Stimulated activated CD8-positive, alpha-beta memory T cell treated with anti-CD3 and anti-CD28 coated beads, Interleukin-7, amount 100 ng/mL, for 4 hours (primary cell): ENCODE measurements around the gene MALRD1.

Experiments used
- DNase-seq, 2 donors: peaks; one replicate each; pipeline ENCODE4 v3.0.0-alpha.2; 2020; ENCODE audit warnings: low read depth in 2 of 2

MALRD1 gene

DNA sequence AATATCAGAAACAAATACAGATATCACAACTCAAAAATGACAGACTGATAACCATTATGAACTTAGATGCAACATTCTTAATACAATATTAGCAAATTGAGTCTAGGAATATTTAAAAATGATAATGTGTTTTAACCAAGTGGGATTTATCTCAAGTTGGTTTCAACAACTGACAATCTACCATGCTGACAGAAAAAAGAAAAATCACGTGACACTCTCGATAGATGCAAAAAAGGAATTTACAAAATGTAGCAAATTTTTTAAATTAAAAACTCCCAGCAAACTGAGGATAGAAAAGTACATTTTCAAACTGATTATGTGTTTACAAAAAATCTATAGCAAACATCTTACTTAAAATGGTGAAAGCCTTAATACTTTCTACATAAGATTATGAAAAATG lies 177.4 kb downstream of the MALRD1 start:
- DNase-seq, result no peak

DNA sequence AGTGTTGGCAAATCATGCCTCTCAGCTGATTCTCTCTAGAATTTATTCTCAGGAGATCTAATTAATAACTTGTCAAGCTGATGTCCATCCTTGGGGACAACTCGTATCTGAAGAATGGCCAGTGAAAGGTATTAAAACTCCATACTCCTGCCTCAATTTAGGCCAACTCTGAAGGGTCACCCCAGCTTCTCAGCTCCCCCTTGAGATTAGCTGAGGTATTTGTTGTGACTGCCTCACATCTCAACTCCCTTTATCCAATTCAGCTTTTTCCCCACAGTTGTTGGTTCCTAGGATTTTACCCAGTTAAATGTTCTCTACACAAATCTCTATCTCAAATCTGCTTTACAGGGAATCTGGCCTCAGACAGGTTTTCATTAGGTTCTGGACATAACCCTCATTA lies 182.4 kb downstream of the MALRD1 start:
- no peak for DNase-seq

DNA sequence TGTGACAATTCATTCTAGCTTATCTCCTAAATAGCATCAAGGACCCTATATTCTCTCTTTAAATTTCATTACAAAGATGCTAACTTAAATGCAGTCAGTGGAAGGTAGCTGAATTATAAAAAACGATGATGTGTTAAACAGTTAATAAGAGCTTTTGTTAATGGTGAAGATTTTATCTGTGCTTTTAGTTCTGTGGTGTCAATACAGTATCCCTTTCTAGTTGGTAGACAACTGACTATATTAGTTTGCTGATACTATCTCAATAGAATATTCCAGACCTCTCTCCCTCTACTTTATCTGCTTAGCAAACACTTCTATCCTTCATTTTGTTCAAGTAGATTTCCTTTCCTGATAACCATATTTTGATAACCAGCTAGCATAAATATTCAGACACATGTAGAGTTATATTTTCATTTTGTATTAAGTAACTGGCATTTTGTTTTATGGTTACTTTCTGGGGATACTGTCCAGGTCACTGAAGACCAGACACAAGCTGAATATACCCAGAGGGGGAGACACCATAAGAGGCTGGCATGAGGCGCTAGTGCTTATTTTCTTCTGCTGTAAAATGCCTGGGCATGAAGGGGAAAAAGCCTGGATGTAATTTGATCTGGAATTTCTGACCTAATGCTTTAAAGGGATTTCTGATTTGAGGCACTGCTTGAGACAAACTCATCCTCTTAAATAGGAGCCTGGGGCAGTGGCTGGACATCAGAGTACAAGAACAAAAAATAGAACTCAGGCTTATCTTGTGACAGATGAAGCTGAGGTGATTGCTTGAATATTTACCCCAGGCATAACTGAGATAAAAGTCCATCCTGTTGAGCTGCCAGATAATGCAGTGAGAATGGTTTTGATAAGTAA lies 197.5 kb downstream of the MALRD1 start:
- no peak for DNase-seq

DNA sequence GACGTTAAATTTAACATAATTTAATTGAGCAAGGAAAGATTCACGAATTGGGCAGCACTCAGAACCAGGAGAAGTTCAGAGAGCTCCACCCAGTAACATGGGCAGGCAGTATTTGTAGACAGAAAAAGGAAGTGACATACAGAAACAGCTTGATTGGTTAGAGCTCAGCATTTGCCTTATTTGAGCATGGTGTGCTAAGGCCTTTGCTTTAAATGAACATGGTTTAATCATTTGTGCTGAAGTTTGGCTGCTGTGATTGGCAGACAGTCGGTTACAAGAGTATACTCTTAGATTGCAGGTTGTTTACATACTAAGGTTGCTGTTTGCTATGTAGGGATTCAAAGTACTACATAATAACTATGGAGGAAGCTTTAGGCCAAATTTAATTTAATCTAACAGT lies 199.2 kb downstream of the MALRD1 start:
- no peak for DNase-seq

DNA sequence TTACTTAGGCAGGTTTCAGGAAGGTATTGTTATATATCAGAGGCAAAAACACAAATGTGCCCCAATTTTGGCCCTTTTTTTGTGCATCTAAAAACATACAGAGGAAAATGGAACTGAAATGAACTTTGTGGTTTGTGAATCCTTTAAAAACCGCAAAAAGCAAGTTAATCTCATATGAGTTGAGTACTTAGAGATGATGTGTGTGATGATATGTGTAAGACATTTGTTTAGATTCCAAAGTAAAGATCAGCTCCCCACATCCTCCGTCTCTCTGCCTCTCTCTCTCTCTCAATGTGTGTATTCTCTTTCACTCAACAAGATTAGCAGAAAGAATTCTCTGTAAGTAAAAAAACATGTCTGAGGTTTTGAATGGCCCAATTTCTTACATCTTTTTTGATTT lies 201.9 kb downstream of the MALRD1 start:
- DNase-seq, result no peak

DNA sequence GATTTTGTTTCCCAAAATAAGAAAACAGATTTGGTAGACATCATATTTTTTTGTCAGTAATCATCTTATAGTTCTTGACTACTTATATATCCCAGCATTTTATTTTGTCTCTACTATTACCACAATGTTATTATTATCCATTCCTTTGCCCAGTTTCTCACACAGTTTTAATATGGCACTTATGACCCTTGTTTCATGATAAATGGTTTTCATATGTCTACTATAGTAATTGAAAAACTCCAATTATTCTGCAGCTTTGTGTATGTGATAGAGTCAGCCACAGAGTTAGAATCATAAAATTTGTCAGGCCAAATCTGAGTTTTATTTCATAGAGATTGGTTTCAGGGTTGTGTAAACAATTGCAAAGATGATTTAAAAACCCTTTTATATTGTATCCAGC lies 203.9 kb downstream of the MALRD1 start:
- DNase-seq, result no peak

DNA sequence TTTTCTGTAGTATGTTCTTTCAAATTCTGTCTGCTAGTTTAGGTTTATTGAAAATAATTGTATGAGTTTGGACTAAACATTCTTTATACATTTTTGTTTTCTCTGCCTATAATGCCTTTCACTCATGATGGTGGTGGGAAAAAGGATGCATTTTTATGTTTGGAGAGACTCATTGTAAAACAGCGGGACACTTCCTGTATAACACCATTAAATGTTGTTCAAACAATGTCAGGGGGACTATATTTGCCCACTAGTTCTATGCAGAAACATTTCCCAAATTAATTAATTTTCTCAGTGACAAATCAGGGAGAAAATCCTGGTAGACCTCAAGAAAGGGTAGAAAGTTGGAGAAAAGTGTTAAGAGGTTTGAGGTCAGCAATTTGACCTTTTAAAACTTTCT lies 207.7 kb downstream of the MALRD1 start:
- no peak for DNase-seq

DNA sequence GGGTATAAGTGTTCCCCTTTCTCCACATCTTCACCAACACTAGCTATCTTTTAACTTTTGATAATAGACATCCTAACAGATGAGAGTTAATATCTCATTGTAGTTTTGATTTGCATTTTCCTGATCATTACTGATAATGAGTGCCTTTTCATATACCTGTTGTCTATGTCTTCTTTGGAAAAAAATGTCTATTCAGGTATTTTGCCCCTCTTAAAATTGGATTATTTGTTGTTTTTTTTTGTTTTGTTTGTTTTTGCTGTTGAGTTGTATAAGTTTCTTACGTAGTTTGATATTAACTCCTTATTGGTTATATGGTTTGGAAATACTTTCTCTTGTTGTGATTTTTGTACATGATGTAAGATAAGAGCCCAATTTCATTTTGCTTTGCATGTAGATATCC lies 214.7 kb downstream of the MALRD1 start:
- no peak for DNase-seq

DNA sequence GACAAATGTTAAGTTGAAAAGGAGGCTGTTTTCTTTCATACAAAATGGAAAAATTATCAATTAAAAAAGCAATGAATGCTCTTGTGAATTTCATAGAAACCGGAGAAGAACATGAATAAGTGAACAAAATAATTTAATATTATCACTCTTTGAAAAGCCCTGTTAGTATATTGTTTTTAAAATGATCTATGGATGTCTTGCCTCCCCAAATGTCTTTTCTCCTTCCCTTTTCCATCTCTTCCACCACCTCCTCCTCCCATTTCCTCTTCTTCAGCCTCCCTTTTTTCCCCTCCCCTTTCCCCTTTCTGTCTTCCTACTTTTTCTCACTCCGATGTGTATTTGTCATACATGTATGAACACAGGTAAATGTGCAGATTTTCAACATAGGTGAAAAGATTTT lies 234.7 kb downstream of the MALRD1 start:
- DNase-seq, result no peak

DNA sequence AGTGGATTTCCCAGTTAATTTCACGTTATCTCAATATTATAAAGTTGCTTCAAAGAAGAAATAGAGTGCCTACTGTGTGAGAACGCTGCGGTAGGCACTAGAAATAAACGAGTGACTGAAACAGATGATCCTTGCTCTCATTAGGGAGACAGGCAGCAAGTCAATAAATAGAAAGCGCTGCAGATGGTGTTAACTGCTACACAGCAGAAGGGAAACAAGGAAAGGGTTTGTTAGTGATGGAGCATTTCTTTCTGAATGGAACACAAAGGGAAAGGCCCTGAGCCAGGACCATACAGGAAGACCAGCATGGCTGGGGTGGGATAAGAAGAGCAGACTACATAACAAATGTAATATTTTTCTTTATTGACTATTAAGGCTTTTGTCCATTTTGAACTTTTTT lies 235.2 kb downstream of the MALRD1 start:
- DNase-seq, result no peak

DNA sequence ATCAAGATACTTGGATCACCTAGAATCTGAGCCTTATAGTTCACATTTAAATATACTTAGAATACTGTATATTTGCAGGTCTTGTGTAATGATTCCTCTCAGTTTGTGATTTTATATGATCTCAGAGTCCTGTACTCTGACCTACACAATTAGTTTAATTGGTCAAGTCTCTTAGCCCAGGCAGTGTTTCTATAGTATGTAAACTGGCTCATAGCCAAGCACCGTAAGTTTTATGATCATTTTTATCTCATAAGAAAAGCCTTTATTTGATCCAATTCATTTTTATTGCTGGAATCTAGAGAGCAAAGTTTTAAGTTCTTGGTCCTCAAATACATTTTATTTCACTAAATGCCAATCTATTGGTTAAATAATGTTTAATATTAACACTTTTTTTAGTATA lies 242.2 kb downstream of the MALRD1 start:
- DNase-seq, result no peak

DNA sequence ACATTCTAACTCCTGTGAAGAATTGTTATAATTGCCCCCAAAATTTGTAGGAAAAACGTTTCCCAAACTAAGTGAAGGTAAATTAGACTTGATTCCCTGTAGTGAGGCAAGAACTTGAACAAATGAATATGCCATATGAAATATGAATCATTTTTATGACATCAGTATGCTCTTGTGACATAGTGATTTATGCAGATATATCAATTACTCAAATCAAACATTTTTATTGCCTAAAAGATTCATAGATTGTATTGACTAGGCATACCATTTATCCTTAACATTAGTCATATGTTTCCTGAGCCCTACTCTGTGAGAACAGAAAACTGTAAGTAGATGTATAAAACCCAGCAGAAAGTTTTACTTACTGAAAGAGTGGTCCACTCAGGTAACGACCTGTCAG lies 245.6 kb downstream of the MALRD1 start:
- no peak for DNase-seq

DNA sequence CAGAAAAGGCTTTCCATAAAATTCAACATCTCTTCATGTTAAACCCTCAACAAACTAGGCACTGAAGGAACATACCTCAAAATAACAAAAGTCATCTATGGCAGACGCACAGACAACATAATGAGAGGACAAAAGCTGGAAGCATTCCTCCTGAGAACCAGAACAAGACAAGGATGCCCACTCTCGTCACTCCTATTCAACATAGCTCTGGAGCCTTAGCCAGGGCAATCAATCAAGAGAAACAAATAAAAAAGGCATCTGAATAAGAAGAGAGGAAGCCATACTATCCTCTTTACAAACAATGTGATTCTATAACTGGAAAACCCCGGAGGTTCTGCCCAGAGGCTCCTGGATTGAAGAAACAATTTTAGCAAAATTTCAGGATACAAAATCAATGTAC lies 251.0 kb downstream of the MALRD1 start:
- DNase-seq, result no peak

DNA sequence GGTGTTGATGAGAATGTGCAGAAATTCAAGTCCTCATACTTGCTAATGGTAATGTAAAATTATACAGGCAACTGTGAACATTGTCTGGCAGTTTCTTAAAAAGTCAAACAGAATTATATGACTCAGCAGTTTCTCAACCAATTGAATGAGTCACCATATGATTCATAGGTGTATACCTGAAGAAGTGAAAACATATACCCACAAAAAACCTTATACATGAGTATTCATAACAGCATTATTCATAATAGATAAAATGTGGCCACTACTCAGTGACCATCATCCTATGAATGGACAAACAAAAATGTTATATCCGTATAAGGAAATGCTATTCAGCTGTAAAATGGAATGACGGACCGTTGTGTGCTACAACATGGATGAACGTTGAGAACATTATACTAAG lies 253.5 kb downstream of the MALRD1 start:
- DNase-seq, result no peak

DNA sequence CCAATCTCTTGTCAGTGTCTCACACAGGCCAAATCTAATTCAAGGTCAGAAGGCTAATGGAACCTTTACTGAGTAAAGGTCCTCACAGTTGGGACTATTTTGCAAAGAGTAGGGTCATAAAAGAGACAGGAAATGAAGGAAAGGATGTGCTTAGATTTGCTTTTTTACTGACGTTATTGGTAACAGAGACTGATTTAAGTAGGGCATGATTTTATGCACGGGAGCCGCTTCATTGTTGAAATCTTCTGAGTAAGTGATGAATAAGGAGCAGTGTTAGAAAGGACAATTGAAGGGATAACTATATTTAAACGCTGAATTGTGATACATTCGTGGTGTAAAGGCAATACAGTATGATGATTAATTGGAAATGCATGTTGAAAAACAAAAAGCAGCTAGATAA lies 261.5 kb downstream of the MALRD1 start:
- DNase-seq, result no peak

DNA sequence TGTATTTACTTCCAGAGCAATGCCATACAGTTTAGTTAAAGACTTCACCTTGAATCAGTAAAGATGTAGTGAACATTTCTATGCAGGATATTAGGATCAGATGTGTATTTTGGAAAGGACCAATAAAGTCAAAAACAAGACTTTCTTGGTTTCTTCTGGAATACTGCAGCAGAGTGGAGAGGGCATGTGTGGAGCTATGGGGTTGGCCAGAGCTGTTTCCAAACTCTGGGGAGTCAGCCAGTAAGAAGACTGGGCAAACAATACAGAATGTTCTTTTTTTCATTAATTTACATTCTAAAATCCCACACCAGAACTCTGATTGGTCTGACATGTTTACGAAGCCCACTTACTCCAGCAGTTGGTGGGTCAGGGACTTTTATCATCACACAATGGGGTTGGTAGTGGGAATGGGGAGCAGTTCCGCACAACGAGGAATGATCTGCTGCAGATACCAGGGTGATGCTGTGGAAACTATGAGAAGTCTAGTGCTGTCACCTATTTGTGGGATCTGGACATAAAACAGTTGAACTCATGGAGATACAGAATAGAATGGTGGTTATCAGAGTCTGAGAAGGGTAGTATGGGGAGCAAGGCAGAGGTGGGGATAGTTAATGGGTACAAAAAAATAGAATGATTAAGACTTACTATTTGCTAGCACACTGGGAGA lies 267.7 kb downstream of the MALRD1 start:
- DNase-seq, result no peak

DNA sequence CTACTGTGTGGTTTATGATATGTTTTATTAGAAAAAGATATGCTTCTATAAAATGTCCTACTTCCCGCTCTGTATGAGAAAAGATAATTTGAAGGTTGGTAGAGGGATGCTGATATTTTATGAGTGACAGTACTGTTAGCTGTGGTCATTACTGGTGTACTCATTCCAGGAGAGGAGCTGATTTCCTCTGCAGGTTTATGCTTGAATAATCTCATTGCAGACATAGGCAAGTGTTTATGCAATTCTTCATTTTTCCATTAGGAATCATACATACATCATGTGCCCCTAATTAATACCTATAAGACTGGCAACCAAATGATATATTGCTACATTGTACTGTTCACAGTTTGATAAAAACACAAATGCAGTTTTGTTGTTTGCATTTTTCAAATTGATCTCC lies 269.4 kb downstream of the MALRD1 start:
- DNase-seq, result no peak

DNA sequence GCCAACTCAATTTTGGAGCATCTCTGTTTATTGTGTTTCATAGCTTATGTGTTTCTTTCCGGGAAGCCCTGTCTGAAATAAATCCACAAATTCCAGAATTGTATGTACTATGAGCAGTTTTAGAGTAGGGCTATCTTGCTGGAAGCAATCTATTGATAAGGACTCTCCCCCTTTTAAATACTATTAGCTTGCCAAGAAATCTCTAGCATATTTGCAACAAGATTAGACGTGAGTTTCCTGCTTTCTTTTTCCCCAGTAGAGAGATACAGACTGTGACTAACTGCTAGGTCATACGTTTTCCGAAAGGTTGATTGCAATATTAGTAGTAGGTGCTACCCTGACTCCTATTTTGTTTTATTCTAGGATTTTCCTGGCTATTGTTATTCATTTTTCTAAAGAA lies 277.0 kb downstream of the MALRD1 start:
- no peak for DNase-seq

DNA sequence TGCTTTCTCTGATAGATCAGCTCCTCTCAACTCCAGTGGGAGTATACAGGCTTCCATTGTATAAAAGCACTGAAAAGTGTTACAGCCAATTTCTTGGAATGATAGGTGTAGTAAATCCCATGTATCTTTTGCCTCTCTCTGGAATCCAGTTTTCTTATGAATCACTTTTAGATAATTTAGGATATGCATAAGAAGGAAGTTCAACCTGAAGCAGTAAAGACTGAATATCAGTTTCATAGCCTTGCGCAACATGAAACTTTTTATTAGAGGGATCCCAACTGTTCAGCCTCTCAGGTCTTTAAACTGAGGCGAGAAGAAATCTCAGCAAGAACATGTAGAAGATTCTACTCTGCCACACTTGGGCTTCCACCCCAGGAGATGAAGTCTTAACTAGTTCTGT lies 280.0 kb downstream of the MALRD1 start:
- no peak for DNase-seq

DNA sequence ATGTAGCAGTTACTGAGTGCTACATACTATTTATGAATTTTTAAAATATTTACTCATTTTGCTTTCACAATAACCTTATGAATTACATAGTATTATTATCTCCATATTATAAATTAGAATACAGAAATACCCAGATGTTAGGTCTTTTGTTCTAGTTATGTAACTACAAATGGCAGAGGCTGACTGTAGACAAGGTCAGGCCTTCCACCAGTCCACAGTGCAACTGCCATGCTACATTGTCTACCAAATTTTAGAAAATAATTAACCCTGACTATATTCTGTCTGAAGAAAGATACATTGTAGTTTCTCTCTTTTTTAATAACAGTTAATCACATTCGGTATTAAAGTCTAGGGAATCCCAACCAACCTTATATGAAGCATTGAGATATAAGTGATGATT lies 280.9 kb downstream of the MALRD1 start:
- no peak for DNase-seq

DNA sequence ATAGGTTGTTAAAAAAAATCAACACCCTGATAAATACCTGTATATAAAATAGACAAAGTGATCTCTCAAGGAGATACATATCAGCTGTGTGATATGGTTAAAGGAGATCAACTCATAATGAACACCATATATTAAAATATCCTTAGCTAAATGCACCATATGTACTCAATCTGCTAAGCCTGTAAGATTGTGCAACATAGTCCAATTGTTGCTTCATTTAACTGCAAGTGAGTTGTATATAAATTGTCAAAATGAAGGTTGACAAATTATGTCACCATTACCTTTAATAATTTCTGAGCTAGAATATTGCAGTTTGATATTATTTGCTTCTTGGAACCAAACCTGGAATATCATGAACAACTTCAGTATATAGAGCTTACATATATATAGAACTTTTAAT lies 283.7 kb downstream of the MALRD1 start:
- DNase-seq, result no peak

DNA sequence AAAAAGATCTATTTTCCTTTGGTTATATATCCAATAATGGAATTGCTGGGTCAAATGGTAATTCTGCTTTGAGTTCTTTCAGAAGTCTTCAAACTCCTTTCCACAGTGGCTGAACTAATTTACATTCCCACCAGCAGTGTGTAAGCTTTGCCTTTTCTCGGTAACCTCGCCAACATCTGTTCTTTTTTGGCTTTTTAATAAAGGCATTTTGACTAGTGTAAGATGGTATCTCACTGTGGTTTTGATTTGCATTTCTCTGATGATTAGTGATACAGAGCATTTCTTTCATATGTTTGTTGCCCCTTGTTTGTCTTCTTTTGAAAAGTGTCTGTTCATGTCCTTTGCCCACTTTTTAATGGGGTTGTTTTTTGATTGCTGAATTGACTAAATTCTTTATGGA lies 285.0 kb downstream of the MALRD1 start:
- DNase-seq, result no peak

DNA sequence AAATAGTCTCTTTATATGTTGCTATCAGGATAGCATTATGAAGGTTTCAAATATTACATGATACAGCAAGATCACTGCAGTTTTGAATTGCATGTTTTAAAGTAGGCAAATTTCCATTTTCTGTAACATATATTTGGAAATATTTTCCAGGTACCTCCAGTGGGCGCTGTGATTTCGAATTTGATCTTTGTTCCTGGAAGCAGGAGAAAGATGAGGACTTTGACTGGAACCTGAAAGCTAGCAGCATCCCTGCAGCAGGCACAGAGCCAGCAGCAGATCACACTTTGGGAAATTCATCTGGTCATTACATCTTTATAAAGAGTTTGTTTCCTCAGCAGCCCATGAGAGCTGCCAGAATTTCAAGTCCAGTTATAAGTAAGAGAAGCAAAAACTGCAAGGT lies 299.0 kb downstream of the MALRD1 start:
- no peak for DNase-seq

DNA sequence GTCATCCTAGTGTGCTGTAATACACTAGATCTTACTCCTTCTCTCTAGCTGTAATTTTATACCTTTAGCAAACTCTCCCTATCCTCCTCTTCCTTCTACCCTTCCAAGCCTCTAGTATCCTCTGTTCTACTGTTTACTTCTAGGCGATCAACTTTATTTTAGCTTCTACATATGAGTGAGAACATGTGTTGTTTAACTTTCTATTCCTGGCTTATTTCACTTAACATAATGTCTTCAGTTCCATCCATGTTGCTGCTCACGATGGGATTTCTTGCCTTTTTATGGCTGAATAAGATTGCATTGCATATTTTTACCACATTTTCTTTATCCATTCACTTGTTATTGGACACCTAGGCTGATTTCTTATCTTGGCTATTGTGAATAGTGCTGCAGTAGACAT lies 318.6 kb downstream of the MALRD1 start:
- no peak for DNase-seq
